Endothelial cell of umbilical vein (primary cell): Measurements from ENCODE around the gene ADGRL3.

ENCODE experiments used
- FOS ChIP-seq: IDR thresholded peaks from 2 replicates; pipeline ENCODE4 v1.6.1; 2011; ENCODE audit warnings: mild to moderate bottlenecking, low read length, moderate library complexity, borderline replicate concordance; ENCODE audit not compliant: insufficient read depth
- GATA2 ChIP-seq: IDR thresholded peaks from 2 replicates; pipeline ENCODE4 v1.7.0; 2011; ENCODE audit warnings: low read depth, mild to moderate bottlenecking, moderate library complexity, mixed read lengths, low read length; ENCODE audit not compliant: insufficient read length, insufficient read depth
- JUN ChIP-seq: IDR thresholded peaks from 2 replicates; pipeline ENCODE4 v1.6.1; 2011; ENCODE audit warnings: borderline replicate concordance, low read depth; ENCODE audit not compliant: insufficient read length, insufficient read depth
- POLR2A ChIP-seq: IDR thresholded peaks from 2 replicates; pipeline ENCODE4 v1.6.1; 2012; ENCODE audit warnings: low read depth, mild to moderate bottlenecking, control low read depth, low read length
- TF ChIP-seq, protein P1 (sequence below), 2 donors: IDR thresholded peaks; 1 replicate in 1 of 2; 2 replicates in 1 of 2; pipeline ENCODE4 v1.5.1; 2011; ENCODE audit warnings: low read length in 2 of 2, mild to moderate bottlenecking in 2 of 2, moderate library complexity in 2 of 2, control low read depth in 1 of 2, inconsistent platforms in 1 of 2, low read depth in 1 of 2; ENCODE audit not compliant: insufficient read depth in 1 of 2; ENCODE audit errors: extremely low read depth in 1 of 2

DNA sequence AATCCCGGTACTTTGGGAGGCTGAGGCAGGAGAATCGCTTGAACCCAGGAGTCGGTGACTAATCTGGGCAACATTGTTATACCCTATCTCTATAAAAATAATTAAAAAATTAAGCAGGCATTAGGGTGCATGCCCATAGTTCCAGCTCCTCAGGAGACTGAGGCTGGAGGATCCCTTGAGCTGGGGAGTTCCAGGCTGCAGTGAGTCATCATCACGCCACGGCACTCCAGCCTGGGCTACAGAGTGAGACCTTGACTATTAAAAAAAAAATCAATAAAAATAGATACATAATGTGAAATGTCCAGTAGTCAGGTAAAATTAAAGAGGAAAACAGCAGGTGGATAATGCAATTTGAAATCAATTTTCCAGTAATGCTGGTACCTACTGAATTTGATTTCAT, 14.6 kb downstream of the ADGRL3 start:
- TF ChIP-seq JUN (no peak), GATA2 (no peak), FOS (no peak), POLR2A (no peak)
- TF ChIP-seq, protein P1, sequence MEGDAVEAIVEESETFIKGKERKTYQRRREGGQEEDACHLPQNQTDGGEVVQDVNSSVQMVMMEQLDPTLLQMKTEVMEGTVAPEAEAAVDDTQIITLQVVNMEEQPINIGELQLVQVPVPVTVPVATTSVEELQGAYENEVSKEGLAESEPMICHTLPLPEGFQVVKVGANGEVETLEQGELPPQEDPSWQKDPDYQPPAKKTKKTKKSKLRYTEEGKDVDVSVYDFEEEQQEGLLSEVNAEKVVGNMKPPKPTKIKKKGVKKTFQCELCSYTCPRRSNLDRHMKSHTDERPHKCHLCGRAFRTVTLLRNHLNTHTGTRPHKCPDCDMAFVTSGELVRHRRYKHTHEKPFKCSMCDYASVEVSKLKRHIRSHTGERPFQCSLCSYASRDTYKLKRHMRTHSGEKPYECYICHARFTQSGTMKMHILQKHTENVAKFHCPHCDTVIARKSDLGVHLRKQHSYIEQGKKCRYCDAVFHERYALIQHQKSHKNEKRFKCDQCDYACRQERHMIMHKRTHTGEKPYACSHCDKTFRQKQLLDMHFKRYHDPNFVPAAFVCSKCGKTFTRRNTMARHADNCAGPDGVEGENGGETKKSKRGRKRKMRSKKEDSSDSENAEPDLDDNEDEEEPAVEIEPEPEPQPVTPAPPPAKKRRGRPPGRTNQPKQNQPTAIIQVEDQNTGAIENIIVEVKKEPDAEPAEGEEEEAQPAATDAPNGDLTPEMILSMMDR (IDR thresholded peaks at IDR 0.05; ENCODE audit: extremely low read depth in 1 of 2, insufficient read depth in 1 of 2, low read depth in 1 of 2, low read length in 2 of 2), result no peak
